Adipose tissue (tissue), 3 donors: ENCODE data around the gene NTM. TPM values are rescaled to one million over a fixed set of nuclear protein-coding genes. Genes with fewer than 3 reads are reported as not detected.

Source experiments
- H3K27ac ChIP-seq: one replicate; pipeline ENCODE4 v1.5.1; 2013; ENCODE audit warnings: low read depth, low read length
- WGBS, 3 donors: extraction: QIAGEN DNeasy Blood & Tissue Kit; methylation state at CpG; one replicate each; pipeline ENCODE4 v1.1.7; 2013; 5-methylcytosine and 5-hydroxymethylcytosine counted together
- polyA plus RNA-seq, 3 donors: library from polyadenylated mRNA; stranded (reverse); fragments of 200-250 nt; gene quantifications; one replicate each; pipeline ENCODE4 v1.2.3, GENCODE V29; 2013
- donor health status: healthy with polysubstance abuse.
- donor health status: Bipolar disorder and iron deficiency.
- donor health status: healthy.

NTM gene
- polyA plus RNA-seq, 3 donors: 0.22 to 2.2 (median 1.6) TPM

GRCh38 chr11:131773626-131774025 is 403.2 kb downstream of the NTM start:
- WGBS, 3 donors: 72 to 87% (median 87%) methylated on average over 6 of the region's 6 CpGs
- no peak overlapping the region for H3K27ac ChIP-seq

GRCh38 chr11:131776211-131776610 is 405.8 kb downstream of the NTM start:
- 51 to 81% (median 75%) methylated on average over 3 of the region's 3 CpGs for WGBS, 3 donors

DNA sequence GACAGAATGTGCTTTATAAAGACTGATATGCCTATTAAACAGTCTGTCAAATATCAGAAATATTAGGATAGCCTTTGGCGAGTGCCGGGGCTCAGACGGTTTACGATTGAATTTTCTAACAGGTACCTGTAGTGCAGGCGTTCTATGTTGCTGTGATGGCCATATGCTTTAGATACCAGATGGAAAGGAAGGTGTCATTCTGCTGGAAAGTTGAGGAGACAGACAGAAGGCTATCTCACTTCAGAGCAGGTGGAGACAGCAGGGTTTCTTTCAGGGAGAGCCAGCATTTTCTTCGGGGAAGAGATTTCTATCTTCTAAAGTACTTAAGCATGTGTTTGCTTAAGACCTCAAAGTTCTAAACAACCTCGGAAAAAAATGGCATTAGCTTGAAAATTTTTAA is 415.4 kb downstream of the NTM start:
- WGBS, 3 donors: 60 to 72% (median 71%) methylated on average over 7 of the region's 7 CpGs

More at GRCh38 chr11:131776211-131776610, 405.8 kb downstream of the NTM start:
- no peak overlapping the region for H3K27ac ChIP-seq

GRCh38 chr11:131787119-131787518 is 416.7 kb downstream of the NTM start:
- WGBS, 3 donors: 56 to 67% (median 64%) methylated on average over 3 of the region's 3 CpGs
- no peak overlapping the region for H3K27ac ChIP-seq

More for the DNA sequence above, 415.4 kb downstream of the NTM start:
- no peak overlapping the region for H3K27ac ChIP-seq

DNA sequence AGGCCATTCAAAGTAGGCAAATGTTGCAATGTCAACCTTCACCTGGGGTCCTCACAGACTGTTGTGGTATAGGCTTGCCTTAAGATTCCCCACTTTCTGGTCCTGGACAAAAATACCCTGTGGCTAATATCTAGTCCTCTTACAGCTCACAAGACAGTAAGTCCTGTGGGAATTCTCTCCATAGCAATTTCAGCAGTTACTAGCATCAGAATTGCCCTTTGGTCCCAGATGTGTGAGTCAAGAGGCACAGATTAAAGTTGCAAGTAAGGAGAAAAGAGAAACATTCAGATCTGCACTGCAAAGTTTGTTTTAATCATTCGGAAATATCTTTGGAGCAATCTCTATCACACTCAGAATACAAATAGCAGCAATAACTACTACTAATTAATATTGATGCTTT is 420.2 kb downstream of the NTM start:
- WGBS, 3 donors: 61 to 85% (median 68%) methylated on average over 1 of the region's 1 CpG
- H3K27ac ChIP-seq: no peak overlapping the region

DNA sequence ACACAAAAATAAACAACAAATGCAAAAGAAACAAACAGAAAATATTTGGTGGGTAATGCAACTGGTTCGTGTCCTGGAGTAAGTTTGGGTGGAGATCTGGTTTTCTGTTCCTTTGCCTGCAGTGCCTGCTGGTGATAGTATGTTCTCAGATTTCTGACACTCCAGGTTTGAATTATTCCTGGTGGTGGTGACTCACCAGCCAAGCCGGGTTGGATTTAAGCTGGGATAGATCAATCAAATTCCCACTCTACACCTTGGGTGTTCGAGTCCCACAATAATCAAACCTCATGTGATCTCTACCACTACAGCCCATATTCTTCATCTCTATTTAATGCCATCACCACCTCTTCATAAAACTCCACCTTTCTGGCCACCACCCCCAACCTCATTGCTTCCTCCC is 421.8 kb downstream of the NTM start:
- 68 to 84% (median 73%) methylated on average over 3 of the region's 3 CpGs for WGBS, 3 donors
- H3K27ac ChIP-seq: no peak overlapping the region

DNA sequence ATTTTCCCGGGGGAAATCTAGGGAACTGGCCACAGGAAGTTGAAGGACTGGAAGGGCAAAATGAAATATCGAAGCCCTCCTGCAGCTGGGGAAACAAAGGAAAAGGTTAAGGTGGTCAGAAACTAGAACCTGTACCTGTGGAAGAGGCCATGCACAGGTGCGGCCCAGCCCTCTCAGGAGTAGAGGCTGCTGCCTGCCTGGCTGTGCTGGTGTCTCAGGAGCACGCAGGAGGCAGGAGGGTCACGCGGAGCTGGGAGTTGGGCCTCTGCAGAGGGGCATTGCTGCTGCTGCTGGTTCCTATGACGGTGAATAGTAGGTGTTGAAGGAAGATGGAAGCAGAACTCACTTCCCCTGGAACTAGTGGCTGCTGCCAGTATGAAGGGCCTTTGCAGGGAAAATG is 425.7 kb downstream of the NTM start:
- 75 to 77% (median 75%) methylated on average over 7 of the region's 7 CpGs for WGBS, 3 donors
- H3K27ac ChIP-seq: no peak overlapping the region

- H3K27ac ChIP-seq: no peak overlapping the region
- 64 to 81% (median 77%) methylated on average over 5 of the region's 5 CpGs for WGBS, 3 donors
Observed at GRCh38 chr11:131796541-131796940, 426.1 kb downstream of the NTM start.

DNA sequence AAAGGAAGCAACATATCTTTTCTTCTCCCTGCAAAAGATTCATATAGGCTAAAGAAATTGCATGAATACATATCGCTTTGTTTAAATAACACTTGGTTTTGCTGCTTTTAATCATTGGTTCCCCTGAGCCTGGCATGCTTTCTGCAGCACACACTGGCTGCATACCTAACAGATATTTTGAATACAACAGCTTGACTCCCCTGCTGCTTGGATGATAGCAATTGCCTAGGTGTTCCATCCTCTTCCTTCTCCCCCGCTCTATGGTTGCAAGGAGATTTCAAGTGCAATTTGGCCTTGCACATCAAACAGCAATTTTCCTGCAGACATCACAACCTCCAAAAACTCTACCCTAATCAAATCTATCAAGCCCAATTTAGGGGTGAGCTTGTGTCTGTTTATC is 430.0 kb downstream of the NTM start:
- H3K27ac ChIP-seq: no peak overlapping the region
- WGBS, 3 donors: 85 to 88% (median 86%) methylated on average over 2 of the region's 2 CpGs

- 35 to 72% (median 69%) methylated on average over 9 of the region's 9 CpGs for WGBS, 3 donors
- no peak overlapping the region for H3K27ac ChIP-seq
Observed at GRCh38 chr11:131802440-131803115, 432.2 kb downstream of the NTM start.

- 64 to 81% (median 68%) methylated on average over 2 of the region's 2 CpGs for WGBS, 3 donors
- no peak overlapping the region for H3K27ac ChIP-seq
Observed at GRCh38 chr11:131807876-131808275, 437.5 kb downstream of the NTM start.

DNA sequence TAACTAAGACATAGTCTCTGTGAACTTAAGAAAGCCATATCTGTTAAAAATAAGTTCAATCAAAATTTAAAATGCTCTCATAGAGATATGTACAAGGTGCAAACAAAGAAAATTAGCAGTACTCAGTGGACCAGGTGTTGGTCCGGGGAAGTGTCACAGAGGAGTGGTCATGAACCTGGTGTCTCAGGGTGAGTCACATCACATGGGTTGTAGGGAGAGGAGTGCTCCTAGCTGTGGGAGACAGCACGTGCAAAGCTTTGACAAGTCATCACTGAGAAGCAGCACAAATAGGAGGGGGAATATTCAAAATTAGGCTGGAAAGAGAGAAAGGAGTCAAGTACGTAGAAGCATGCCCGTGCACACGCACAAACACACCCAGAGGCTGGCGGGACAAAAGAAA is 438.1 kb downstream of the NTM start:
- 75 to 85% (median 82%) methylated on average over 6 of the region's 6 CpGs for WGBS, 3 donors
- H3K27ac ChIP-seq: no peak overlapping the region

DNA sequence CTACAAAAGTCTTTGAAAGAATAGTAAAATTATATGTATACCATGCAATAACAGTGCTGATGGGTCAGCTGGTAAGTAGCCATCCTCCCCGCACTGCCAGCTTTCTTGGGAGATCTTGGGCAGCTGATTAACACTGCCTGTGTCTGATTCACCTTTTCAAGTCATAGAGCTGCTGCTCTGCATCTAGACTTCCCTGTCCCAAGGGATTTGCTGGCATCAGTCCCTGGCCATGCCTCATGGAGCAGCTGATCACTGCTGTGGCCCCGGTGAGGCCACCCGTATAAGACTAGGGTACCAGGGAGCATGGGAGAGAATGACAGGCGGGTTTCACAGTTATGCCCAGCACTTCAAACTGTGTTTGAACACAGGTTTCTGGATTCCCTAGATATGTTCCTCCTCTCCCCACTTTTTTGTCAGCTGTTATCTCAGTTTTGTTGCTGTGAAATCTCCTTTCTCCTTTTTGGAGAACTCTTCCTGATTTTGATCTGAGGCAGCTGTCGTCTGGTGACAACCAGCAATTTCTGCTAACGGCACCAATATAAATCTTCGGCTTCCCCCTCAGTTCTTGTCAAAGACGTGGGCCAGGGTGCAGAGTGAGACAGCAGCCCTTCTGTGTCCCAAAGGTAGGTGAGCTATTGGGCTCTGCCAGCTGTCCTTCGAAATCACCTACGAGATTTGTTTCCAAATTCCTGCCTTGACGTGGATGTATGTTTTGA is 438.9 kb downstream of the NTM start:
- 41 to 58% (median 49%) methylated on average over 11 of the region's 11 CpGs for WGBS, 3 donors
- H3K27ac ChIP-seq: no peak overlapping the region

GRCh38 chr11:131810541-131810940 is 440.1 kb downstream of the NTM start:
- 27 to 52% (median 44%) methylated on average over 3 of the region's 3 CpGs for WGBS, 3 donors
- no peak overlapping the region for H3K27ac ChIP-seq

DNA sequence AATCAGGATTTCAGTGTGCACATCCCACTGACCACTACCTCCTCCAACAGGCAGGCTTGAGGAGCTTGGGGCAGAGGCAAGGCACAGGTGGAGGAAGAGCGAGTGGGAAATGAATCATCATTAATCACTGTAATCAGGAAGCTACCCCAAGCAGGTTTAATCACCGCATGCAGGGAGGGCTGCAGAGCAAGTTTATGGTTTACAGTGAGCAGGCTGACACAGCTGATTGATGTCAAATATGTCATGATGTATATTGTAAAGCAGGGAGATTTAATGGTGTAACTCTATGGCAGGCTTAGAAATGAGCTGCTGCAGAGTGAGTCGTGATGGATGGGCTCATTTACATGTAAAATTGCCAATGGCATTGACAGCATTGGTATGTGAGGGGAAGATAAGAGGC is 441.0 kb downstream of the NTM start:
- H3K27ac ChIP-seq: no peak overlapping the region
- 33 to 57% (median 47%) methylated on average over 3 of the region's 3 CpGs for WGBS, 3 donors

DNA sequence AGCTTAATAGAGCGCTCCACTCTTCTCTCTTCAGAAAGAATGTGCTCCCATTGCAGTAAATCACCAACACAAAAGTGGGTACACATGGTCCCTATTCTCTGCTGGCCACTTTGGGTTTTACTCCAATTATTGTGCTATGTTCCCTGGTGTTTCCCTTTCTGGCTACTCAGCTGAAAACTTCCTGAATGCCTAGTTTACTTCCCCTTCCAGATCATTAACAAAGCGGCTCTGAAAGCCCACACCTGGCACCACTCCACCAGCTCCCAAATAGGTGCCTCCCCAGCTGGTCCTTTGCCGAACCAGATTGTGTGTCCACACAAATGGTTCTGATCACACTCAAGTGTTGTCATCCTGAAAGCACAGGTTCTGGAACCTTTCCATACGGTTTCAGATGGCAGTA is 443.7 kb downstream of the NTM start:
- 40 to 56% (median 44%) methylated on average over 4 of the region's 4 CpGs for WGBS, 3 donors
- H3K27ac ChIP-seq: no peak overlapping the region

GRCh38 chr11:131815590-131815989 is 445.2 kb downstream of the NTM start:
- 25 to 46% (median 33%) methylated on average over 11 of the region's 11 CpGs for WGBS, 3 donors
- no peak overlapping the region for H3K27ac ChIP-seq

DNA sequence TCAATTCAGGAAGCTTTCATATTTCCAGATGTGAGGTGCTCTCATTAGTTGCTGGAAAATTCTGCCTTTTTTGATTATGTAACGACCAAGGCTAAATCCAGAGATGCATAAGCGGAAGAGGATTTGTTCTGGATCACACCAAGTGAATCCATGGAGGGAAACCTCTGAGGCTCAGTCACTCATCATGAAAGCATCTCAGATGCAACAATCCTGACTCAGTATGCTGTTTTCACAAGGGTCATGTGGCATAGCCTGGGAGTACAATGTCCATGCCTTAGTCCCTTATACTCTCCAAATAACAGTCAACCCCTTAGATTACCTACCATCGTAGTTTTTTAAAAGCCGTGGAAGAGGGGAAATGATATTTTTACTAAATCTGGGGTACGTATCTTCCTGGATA is 445.6 kb downstream of the NTM start:
- 82 to 87% (median 87%) methylated on average over 5 of the region's 5 CpGs for WGBS, 3 donors
- H3K27ac ChIP-seq: no peak overlapping the region

DNA sequence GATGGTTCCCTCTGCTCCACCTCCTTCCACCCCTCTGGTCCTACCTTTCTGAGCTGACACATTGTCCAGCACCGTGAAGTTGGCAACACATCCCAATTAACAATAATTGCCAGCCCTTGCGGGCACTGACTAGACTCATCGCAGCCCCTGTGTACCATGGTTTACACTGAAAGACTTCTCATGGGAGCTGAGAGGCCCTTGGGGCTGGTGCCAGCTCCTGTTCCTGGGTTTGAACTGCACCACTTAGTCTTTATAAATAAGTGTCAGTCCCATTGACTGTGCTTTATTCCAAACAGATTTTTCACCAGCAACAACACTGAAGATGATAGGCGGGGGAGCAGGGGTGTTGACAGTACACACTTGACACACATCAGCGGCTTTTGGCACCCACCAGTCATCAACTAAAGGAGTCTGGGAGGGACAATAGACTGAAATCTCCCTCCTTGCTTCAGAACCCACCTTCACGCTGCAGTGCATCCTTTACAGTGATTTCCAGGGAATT is 447.3 kb downstream of the NTM start:
- 86 to 89% (median 87%) methylated on average over 6 of the region's 6 CpGs for WGBS, 3 donors
- H3K27ac ChIP-seq: no peak overlapping the region

DNA sequence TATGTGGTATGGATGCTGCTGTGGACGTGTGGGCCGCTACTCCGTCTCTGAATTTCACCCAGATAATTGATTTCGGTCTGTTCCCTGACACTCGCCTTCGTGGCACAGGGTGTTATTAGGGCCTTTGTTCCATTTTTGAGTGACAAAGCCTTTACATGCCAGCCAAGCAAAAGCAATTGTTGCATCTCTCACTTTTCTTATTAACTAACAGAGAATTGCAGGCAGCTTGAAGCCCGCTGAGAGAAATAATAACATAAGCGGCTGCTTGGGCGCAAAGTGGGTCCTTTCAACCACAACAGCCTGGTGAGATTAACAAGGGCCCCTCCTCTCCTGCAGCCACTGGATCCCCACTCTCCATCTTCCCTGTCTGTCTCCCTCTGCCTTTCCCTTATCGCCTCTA is 449.4 kb downstream of the NTM start:
- H3K27ac ChIP-seq: no peak overlapping the region
- WGBS, 3 donors: 89 to 97% (median 96%) methylated on average over 10 of the region's 10 CpGs
